Measurements from ENCODE around the gene ZFP64.
A peak's percentile ranks its signal among the peaks of the same experiment; 100 is the strongest.
"Not testable (repeated sequence)": the region's sequence is repeated elsewhere in the genome, so short reads cannot be mapped to it uniquely, and the experiment has no call there.

Gene ZFP64

GRCh38 chr20:52191132-52191915 is at the start of gene ZFP64:
ZFP64 (minus strand) TSS chr20:52191779; CDS start chr20:52191636, 143 bp downstream.
- DNase-seq (ENCODE audit: low read depth): peak; percentile 77

GRCh38 chr20:52240802-52241201 is 49.2 kb upstream of the ZFP64 start:
- no peak for DNase-seq (ENCODE audit: low read depth)

- DNase-seq (ENCODE audit: low read depth): no peak
These were observed 47.5 kb upstream of the ZFP64 start for GRCh38 chr20:52239102-52239501.

GRCh38 chr20:52236292-52236691 is 44.7 kb upstream of the ZFP64 start:
- DNase-seq (ENCODE audit: low read depth): no peak

- no peak for DNase-seq (ENCODE audit: low read depth)
These were observed 43.5 kb upstream of the ZFP64 start for GRCh38 chr20:52235129-52235528.

GRCh38 chr20:52234302-52235045 is 42.9 kb upstream of the ZFP64 start:
- DNase-seq (ENCODE audit: low read depth): no peak

GRCh38 chr20:52231230-52231746 is 39.7 kb upstream of the ZFP64 start:
- DNase-seq (ENCODE audit: low read depth): no peak

GRCh38 chr20:52230409-52230808 is 38.8 kb upstream of the ZFP64 start:
- DNase-seq (ENCODE audit: low read depth): no peak

- DNase-seq (ENCODE audit: low read depth): not testable (repeated sequence)
These were observed 37.8 kb upstream of the ZFP64 start for GRCh38 chr20:52229346-52229745.

GRCh38 chr20:52226370-52226769 is 34.8 kb upstream of the ZFP64 start:
- DNase-seq (ENCODE audit: low read depth): no peak

- DNase-seq (ENCODE audit: low read depth): no peak
These were observed 33.3 kb upstream of the ZFP64 start for GRCh38 chr20:52224920-52225319.

- not testable (repeated sequence) for DNase-seq (ENCODE audit: low read depth)
These were observed 29.8 kb upstream of the ZFP64 start for GRCh38 chr20:52221362-52221761.

- DNase-seq (ENCODE audit: low read depth): not testable (repeated sequence)
These were observed 29.3 kb upstream of the ZFP64 start for GRCh38 chr20:52220891-52221290.

- DNase-seq (ENCODE audit: low read depth): no peak
These were observed 27.9 kb upstream of the ZFP64 start for GRCh38 chr20:52219441-52219840.

GRCh38 chr20:52217689-52218395 is 26.3 kb upstream of the ZFP64 start:
- DNase-seq (ENCODE audit: low read depth): no peak

- DNase-seq (ENCODE audit: low read depth): no peak
These were observed 22.4 kb upstream of the ZFP64 start for GRCh38 chr20:52213995-52214394.

GRCh38 chr20:52212943-52213342 is 21.4 kb upstream of the ZFP64 start:
- DNase-seq (ENCODE audit: low read depth): no peak

- DNase-seq (ENCODE audit: low read depth): no peak
These were observed 18.7 kb upstream of the ZFP64 start for GRCh38 chr20:52210037-52210990.

- DNase-seq (ENCODE audit: low read depth): no peak
These were observed 17.6 kb upstream of the ZFP64 start for GRCh38 chr20:52209154-52209571.

GRCh38 chr20:52207020-52207810 is 15.6 kb upstream of the ZFP64 start:
- no peak for DNase-seq (ENCODE audit: low read depth)

Measured in fibroblast of gingiva (primary cell).